ENCODE measurements around the gene RNF20.
A peak's percentile ranks its signal among the peaks of the same experiment; 100 is the strongest.
"Not testable (repeated sequence)": the region's sequence is repeated elsewhere in the genome, so short reads cannot be mapped to it uniquely, and the experiment has no call there.

Gene RNF20, protein sequence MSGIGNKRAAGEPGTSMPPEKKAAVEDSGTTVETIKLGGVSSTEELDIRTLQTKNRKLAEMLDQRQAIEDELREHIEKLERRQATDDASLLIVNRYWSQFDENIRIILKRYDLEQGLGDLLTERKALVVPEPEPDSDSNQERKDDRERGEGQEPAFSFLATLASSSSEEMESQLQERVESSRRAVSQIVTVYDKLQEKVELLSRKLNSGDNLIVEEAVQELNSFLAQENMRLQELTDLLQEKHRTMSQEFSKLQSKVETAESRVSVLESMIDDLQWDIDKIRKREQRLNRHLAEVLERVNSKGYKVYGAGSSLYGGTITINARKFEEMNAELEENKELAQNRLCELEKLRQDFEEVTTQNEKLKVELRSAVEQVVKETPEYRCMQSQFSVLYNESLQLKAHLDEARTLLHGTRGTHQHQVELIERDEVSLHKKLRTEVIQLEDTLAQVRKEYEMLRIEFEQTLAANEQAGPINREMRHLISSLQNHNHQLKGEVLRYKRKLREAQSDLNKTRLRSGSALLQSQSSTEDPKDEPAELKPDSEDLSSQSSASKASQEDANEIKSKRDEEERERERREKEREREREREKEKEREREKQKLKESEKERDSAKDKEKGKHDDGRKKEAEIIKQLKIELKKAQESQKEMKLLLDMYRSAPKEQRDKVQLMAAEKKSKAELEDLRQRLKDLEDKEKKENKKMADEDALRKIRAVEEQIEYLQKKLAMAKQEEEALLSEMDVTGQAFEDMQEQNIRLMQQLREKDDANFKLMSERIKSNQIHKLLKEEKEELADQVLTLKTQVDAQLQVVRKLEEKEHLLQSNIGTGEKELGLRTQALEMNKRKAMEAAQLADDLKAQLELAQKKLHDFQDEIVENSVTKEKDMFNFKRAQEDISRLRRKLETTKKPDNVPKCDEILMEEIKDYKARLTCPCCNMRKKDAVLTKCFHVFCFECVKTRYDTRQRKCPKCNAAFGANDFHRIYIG

DNA sequence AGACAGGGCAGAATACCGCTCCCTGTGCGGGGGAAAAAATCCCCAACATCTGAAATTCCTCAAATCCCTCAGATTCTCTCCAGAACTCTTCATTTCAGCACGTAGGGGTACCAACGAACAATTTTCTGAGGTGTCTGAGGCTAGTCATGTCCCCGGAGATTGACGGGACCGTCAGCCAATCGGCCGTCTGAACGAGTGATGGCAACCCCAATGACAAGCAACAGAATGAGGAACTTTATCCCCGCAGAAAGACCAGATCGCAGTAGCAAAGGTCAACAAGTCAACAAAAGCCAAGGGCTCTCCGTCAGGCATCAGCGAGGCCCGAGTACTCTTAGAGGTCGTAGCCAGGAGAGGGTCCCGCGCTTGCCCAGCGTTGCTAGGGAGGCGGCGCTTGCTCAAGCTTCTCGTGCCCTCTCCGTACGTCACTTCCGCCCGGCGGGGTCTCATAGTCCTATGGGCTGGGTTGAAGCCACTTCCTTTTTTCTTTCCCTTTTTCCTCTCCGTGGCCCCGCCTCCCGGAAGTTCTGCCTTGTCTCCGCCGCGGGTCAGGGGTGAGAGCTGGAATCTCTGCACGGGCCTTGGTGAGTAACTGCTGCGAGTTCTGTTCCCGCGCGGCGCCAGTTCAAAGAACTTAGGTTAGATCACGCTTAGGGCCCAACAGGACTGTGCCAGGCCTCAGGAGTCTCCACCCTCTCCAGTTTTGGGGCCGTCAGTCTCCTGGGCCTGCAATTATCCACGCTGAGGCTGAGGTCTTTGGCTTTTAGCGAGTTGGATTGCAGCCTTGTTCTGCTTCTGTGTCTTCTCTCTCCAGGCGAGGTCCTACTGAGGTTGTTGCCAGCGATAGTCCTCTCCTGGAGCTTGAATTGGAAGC lies at the start of gene RNF20:
Gene RNF20, plus strand, starts transcription at position 520 of the 871 bp plus-strand sequence. CDS start 1,571 bp downstream, outside the sequence.
- peak; percentile 97 to 99 for DNase-seq

DNA sequence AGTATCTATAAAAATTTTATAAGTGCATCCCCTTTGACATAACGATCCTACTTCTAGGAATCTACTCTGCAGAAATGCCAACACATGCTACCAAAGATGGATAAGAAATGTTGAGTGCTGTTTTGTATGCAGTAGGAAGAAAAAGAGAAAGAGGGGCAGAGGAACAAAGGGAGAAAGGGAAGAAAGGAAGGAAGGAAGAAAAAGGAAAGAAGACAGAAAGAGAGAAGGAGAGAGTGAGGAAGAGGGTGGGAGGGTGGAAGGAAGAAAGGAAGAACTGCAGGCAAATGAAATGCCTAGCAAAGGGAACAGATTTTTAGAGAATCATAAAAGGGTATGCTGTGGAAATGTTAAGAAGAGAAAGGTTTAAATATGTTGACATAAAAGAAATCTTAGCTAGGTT lies 49.6 kb upstream of the RNF20 start:
- DNase-seq: no peak

DNA sequence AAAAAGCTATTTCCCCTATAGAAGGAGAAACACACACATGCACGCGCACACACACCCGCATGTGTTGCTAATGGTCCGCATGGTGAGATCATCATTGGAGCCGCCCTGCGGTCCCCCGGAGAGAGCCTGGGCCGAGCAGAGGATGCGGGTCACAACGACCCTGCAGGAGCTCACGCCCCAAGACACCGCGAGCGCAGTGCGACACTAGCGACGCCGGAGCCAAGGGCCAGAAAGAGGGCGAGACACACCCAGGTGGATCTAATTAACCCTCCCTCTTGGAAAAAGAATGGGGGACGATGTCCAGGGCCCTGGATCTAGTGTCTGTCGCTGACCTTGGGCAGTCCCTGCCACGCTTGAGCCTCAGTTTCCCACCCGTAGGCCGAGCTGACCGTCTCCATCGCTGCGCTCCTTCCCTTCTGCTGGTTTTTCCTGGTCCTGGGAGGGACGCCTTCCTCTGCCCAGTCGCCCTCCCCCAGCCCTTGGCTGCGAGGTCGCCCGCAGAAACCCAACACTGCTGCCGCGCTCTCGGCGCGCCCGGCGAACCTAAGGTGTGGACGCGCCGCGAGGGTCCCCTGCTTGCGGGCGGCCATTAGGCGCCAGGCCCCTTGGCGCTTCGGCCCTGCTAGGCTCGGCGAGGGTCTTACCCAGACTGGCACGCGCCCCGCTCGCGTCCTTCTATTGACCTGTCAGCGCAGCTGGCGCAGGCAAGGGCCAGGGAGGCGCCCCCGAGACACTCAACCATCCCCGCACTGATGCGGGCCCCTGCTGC lies 47.5 kb upstream of the RNF20 start:
- DNase-seq: no peak

DNA sequence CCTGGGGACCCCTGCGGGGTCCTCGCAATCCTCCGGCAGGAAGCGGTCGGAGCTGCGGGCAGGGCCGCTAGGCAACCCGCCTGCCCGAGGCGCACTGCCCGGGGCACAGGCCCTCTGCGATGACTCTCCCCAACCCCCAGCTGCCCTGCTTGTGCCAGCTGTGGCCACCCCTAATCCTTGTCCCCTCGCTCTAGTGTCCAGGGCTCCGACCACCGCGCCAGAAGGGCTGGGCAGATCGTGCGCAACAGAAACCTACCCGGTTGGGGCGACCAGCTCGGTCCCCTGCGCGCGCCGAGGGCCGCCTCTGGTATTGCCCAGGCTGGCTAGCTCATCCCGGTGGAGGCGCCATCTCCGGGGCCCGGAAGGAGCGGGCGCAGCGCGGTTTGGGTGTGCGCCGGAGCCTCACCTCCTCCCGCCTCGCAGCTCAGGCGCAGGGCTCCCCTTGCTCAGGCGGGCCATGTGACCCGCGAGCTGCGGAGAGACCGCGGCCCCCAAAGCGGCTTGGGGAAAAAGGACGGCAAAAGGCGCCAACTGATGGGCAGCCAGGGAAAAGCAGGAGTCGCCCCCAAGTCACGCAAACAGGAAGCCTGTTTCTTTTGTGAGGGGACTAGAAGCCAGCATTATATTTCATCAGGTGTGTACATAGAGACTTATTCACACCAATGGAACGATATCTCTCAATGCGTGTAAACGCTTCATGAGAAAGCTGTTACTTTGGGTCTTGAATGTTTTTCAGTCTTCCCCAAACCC lies 46.8 kb upstream of the RNF20 start:
- DNase-seq: no peak

DNA sequence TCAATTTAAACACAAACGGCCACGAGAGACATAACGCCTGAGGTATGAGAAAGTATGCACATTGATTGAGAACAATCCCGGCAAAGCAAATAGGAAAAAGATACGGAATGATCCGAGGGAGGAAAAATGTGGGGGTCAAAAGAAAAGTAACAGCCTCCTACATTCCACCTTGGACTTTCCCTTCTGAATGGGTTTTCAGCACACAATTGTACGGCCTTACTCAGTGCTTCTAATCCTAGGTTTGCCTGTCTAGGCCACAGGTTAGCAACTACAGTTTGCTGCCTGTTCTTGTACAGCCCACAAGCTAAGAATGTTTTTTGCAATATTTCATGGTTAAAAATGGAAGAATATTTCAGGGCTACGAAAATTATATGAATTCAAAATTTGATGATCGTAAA lies 46.2 kb upstream of the RNF20 start:
- DNase-seq: no peak

DNA sequence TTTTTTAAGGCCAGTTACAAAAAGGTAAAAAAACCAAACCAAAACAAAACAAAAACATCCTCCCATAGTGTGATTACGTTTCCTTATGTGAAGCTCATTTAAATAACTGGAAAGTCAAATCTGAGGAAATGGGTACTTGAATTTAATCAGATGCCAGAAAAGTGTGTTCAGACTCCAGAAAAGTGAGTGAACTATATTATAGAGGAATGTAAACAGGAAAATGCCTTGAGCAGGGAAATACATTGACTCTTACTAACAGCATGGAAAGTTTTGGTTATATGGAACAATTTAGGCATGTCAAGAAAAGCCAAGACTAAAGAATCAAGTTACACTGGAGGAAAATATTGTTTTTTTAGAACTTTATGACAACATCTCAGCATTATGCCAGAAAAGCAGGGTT lies 37.8 kb upstream of the RNF20 start:
- no peak for DNase-seq

DNA sequence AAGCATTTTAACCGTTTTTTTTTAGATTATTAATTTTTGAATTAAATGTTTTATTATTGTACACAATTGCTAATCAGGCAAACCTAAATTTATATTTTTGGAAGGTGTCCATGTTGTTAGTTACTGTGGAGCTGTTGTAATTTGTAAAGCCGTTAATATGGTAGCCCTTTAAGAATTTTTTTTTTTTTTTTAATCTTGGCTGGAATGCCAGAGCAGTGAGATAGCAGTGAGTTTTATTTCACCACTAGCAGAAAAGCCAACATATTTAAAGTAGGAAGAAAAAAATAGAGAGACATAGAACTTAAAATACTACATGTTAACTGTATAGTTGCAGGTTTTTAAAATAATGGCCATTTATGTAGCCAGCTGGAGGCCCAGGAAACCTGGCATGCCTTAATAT lies 35.3 kb upstream of the RNF20 start:
- no peak for DNase-seq

DNA sequence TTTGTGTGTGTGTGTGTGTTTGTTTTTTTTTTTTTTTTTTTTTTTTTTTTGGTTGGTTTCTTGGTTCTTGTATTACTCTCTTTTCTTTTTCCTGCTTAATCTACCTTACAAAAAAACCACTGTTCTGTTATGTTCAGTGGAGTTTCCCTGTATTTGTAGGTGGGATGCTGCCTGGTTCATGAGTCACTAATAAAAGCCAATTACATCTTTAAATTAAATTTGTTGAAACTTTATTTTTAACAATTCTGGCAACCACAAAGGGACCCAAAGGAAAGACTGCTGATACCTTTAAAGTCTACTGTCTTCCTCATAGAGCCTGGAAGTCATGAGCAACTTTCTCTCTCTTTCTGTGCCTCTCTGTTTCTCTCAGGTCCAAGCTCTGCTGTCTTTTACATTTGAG lies 29.5 kb upstream of the RNF20 start:
- DNase-seq: no peak

DNA sequence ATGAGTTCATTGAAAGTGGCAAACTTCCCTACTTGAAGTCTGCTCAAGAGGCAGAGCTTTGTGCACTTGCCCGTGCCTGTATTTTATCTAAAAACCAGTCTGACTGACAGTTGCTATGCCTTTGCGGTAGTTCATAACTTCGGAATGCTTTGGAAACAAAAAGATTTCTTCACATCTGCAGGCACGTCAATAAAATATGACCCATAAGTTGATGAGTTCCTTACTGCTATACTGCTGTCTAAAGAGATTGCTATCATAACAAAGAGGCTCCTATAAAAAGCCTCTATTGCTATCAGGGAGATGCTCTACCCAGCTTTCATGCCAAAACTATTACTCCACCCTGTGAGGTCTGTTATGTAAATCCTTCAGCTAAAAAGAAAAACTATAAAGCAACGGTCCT lies 25.4 kb upstream of the RNF20 start:
- DNase-seq: no peak

DNA sequence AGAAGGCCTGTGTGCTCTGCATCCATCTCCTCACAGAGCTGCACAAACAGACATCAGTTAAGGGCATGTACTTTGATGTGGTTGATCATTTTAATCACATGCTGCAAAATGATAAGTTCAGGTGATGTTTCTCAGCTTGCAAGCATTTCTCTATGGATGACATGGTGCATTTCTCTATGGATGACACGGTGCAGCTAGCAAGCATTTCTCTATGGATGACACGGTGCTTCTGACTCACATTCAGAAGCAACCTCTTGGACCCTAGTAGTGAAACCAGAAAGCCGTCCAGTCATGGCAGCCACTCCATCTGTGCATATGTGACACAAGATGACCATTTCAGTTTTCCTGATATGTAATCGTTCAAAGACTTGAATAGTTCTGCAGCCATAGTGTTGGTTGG lies 24.1 kb upstream of the RNF20 start:
- DNase-seq: no peak

DNA sequence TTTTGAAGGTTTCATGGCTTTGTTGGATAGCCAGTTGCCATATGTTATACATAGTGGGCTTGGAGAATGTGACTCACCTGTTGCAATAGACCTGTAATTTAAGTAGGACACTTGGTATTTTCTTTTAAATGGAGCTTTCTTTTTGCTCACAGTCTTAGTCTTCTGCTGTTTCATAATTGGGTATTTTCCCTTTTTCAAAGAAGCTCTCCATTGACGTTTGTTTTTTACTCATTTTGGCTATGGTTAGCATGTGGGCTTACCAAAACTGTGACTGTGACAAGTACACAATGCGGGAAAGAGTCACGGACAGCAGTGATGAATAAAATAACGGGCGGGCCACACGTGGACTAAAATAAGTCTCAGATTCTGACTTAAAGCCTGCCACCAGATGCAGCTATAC lies 23.2 kb upstream of the RNF20 start:
- DNase-seq: no peak

DNA sequence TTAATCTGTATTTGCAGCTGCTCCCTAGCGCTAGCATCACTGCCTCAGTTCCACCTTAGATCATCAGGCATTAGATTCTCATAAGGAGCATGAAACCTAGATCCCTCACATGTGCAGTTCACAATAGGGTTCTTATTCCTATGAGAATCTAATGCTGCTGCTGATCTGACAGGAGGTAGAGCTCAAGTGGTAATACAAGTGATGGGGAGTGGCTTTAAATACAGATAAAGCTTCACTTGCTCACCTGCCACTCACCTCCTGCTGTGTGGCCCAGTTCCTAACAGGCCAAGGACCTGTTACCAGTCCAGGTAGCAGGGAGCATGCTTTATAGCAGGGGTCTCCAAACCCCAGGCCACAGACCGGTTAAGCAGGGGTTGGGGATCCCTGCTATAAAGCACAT lies 22.6 kb upstream of the RNF20 start:
- DNase-seq: no peak

DNA sequence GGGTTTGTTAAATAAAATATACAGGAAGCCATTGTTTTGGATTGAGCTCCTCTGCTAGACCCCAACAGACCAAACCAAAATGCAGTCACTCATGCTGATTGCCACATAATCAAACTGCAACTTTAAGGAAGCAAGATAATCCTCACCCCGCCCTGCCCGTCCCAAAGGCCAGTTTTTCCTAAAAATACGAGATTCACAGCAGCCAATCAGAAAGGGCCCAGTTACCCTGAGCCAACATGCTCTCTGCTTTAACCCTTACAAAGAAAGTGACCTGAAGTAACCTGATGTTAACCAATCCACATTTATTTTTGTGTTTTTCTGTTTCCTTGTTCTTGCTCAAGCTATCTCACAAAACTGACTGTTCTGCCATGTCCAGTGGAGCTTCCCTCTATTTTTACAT lies 21.5 kb upstream of the RNF20 start:
- no peak for DNase-seq

DNA sequence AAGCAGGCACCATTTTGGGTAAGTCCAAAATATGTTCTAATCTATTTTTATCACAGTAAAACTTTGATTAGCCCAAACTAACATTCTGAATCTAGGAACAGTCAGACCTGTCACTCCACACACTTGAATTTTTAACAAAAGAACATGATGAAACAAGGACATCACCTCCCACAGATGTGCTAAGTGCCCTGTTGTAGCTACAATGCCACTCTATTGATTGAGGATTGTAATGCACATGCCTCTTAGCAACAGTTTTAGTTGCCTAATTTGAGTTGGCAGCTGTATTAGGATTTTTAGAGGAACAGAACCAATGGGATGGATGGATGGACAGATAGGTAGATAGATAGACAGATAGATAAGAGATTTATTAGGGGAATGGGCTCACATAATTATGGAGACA lies 20.3 kb upstream of the RNF20 start:
- no peak for DNase-seq

DNA sequence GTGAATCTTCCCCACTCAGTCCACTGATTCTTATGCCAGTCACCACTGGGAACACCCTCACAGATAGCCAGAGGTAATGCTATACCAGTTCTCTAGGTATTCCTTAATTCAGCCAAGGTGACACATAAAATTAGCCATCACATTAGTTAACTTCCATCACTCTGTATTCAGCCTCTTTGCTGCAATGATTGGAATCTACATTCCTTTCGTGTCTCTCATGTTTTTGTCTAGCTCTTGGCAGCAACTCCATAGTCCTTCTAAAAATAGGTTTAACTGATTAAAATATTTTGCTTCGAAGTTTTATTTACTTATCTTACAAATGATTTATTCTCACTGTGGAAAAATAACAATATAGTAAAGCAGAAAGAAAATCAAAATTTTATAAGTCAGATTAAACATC lies 19.6 kb upstream of the RNF20 start:
- no peak for DNase-seq

DNA sequence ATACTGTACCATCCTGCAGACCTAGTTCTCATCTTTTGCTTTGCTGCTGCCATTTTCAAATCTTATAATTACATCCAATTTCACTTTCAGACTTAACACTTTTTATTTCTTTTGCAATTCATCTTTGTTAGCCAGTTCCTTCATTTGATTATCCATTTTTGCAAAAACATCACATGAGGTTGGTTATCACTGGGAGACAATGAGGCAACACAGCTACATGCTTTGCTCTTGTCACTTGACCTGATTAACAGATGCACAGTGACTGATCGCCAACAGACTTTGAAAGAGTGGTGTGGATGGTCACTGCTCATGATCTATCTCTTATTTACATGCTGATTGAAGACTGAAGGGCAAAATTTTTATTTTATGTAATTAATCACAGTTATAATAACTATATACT lies 17.0 kb upstream of the RNF20 start:
- no peak for DNase-seq

DNA sequence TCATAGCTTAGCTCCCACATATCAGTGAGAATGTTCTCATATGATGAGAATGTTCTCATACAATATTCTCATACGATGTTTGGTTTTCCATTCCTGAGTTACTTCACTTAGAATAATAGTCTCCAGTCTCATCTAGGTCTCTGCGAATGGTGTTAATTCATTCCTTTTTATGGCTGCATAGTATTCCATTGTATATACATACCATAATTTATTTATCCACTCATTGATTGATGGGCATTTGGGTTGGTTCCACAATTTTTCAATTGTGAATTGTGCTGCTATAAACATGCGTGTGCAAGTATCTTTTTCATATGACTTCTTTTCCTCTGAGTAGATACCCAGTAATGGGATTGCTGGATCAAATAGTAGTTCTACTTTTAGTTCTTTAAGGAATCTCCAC lies 15.2 kb upstream of the RNF20 start:
- DNase-seq: not testable (repeated sequence)

DNA sequence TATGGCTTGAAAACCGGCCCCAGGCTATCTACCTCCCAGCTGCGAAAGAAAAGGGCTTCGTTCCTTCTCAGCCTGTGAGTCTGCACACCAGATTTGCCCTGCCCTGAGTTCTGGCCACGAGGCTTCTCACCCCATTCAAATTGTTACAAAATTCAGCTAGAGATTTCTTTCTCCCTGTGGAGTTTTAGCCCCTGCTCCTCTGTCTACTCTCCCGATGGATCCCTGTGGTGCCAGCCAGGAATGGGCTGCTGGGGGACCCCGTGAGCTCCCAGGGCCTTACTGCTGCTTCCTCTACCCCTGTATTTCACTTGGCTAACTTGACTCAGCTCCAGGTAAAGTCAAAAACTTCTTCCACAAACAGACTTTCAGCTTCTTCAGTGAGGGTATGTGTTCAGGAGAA lies 9.3 kb upstream of the RNF20 start:
- DNase-seq: no peak

DNA sequence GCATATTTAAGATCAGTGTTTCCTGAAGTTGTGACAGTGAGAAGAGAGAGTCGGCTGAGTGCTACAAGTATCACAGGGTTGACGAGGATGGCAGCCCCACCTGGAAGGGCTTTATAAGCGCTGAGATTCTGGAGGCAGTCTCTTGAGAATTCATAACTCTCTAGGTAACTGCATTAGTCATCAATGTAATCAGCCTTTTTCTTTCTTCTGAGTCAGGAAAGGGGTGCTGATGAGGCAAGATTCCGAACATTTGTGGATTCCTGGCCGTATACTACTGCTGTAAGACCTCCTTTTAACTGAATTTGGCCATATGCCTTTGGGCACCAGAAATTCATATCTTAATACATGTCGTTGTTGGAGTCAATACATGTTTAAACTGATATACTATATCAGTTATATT lies 6.6 kb upstream of the RNF20 start:
- no peak for DNase-seq

DNA sequence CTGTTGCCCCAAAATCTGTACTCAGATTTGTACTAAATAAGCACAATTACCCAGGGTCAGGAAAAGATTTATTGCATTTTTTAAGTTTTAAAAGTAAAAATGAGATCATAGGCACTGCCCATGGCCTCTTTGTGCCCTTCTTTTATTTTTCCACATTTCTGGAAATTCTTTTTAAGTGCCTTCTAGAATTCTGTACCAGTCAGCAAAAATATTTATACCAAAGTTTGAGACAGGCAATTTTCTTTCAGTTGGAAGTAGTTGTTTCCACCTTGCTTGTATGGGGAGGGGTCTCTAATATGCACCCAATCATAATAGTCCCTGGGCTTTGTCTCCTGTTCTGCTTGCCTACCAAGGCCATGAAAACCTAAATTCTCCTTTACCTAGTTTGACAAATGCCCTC lies 5.6 kb upstream of the RNF20 start:
- no peak for DNase-seq

DNA sequence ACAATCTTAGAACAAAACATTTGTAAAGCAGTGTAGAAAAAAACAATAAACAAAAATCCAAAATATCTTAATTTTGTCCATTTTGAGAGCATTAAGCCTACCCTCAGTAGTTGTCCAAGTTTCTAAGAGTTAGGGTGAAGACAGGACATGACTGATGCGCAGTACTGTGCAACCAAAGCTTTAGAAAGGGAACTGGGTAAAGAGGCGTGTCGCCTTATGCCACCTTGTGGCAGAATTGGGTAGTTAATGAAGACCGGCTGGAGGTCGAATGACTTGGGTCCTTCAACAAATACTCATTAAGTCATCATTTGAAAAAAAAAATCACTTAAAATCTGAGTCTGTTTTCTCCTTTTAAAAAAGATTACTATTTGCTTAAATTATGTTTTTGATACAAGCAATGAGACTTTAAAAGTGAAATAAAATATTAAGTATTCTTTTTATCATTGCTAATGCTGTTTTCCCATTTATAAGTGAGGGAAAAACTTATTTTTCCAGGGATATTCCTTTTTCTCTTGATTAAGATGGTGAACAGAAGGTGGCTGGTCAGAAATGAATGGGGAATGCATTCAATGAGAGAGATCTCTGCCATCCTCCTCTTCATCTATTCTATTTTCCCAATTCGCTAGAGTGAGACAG lies 3.5 kb upstream of the RNF20 start:
- peak; percentile 79 to 80 for DNase-seq
